Brain microvascular endothelial cell (primary cell): ENCODE data around the gene KLK11.

Experiments used
- DNase-seq: peaks from one replicate; pipeline ENCODE4 v3.0.0-alpha.2; 2020
- H3K27ac ChIP-seq: fragments of 250-450 bp; sonication (Bioruptor Pico); 2 replicates; pipeline ENCODE4 v1.5.1; 2020; ENCODE audit warnings: mild to moderate bottlenecking, moderate library complexity
- H3K27me3 ChIP-seq: fragments of 250-450 bp; sonication (Bioruptor Pico); replicated peaks from 2 replicates; pipeline ENCODE4 v1.5.1; 2020; ENCODE audit warnings: mild to moderate bottlenecking
- H3K36me3 ChIP-seq: fragments of 250-450 bp; sonication (Bioruptor Pico); replicated peaks from 2 replicates; pipeline ENCODE4 v1.5.1; 2020; ENCODE audit warnings: mild to moderate bottlenecking
- H3K4me3 ChIP-seq: 2 replicates; pipeline ENCODE4 v1.5.1; 2011; ENCODE audit warnings: low read depth, mild to moderate bottlenecking, control low read depth, low read length, moderate library complexity
- in situ Hi-C: cut with HindIII; loops from 2 replicates; pipeline ENCODE4 v1.10.0; 2017; ENCODE audit warnings: low sequenced_read_pairs, low pct_ligation_motif_present
- TF ChIP-seq, protein P1 (sequence below): IDR thresholded peaks from 2 replicates; pipeline ENCODE4 v1.5.1; 2011; ENCODE audit warnings: low read depth, mild to moderate bottlenecking, moderate library complexity, low read length, control low read depth, inconsistent platforms; ENCODE audit errors: missing control alignments

KLK11 gene

GRCh38 chr19:50982186-50982585 is 44.2 kb downstream of the KLK11 start:
- TF ChIP-seq, protein P1, sequence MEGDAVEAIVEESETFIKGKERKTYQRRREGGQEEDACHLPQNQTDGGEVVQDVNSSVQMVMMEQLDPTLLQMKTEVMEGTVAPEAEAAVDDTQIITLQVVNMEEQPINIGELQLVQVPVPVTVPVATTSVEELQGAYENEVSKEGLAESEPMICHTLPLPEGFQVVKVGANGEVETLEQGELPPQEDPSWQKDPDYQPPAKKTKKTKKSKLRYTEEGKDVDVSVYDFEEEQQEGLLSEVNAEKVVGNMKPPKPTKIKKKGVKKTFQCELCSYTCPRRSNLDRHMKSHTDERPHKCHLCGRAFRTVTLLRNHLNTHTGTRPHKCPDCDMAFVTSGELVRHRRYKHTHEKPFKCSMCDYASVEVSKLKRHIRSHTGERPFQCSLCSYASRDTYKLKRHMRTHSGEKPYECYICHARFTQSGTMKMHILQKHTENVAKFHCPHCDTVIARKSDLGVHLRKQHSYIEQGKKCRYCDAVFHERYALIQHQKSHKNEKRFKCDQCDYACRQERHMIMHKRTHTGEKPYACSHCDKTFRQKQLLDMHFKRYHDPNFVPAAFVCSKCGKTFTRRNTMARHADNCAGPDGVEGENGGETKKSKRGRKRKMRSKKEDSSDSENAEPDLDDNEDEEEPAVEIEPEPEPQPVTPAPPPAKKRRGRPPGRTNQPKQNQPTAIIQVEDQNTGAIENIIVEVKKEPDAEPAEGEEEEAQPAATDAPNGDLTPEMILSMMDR = no peak
- in situ Hi-C loops = no loop called here
- DNase-seq = no peak
- H3K4me3 ChIP-seq = no peak overlapping the region
- H3K36me3 ChIP-seq = no peaks in the 10 kb centered on the region
- H3K27ac ChIP-seq = no peak overlapping the region
- no peaks in the 10 kb centered on the region for H3K27me3 ChIP-seq

GRCh38 chr19:50981587-50982146 is 44.7 kb downstream of the KLK11 start:
- no peak for DNase-seq
- Histone ChIP-seq H3K4me3 (no peak overlapping the region), H3K27ac (no peak overlapping the region), H3K27me3 (no peaks in the 10 kb centered on the region), H3K36me3 (no peaks in the 10 kb centered on the region)
- in situ Hi-C loops = no loop called here
- TF ChIP-seq, protein P1 = no peak

- no peak overlapping the region for H3K27ac ChIP-seq
- no peaks in the 10 kb centered on the region for H3K36me3 ChIP-seq
- H3K4me3 ChIP-seq = no peak overlapping the region
- TF ChIP-seq, protein P1 = no peak
- H3K27me3 ChIP-seq = no peaks in the 10 kb centered on the region
- DNase-seq = no peak
- in situ Hi-C loops = no loop called here
These were observed 46.2 kb downstream of the KLK11 start for GRCh38 chr19:50980208-50980607.

DNA sequence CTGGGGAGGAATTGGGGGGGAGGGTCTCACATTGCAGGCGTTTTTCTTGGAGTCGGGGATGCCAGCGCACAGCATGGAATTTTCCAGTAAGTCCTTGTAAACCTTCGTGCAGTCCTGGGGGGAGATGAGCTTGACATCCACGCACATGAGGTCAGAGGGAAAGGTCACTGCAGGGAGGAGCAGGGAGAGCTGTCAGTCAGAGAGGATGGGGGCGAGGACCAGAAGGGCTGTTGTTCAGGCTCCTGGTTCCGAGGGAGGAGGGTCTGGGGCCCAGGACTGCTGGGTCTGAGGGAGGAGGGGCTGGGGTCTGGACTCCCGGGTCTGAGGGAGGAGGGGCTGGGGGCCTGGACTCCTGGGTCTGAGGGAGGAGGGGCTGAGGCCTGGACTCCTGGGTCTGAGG is 46.7 kb downstream of the KLK11 start:
- in situ Hi-C loops = no loop called here

DNA sequence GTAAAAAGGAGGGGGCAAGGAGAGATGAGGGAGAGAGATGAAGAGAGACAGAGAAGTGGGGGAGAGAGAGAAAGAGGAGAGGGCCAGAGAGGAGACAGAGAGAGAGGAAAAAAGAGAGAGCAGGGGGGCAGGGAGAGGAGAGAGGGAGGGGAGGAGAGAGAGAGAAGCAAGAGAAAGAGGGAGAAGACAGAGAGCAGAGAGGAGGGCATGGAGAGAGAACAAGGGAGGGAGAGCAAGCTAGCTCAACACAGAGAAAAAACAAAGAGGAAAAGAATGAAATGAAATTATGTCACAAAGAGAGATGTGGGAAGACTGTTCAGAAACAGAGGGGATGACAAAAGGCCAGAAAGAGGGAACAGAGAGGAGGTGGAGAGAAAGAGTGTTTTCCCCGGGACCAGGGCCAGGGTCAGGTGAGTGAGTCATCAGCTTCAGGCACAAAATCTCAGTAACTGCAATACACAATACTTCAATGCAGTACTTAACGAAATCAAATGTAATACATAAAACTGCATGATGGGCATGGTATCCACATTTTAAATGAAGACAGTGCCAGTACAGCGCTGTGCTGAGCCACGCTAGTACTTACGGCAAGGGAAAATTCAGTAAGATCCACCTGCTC is 47.5 kb downstream of the KLK11 start:
- no peak overlapping the region for H3K4me3 ChIP-seq
- DNase-seq = no peak
- in situ Hi-C loops = no loop called here
- no peaks in the 10 kb centered on the region for H3K36me3 ChIP-seq
- no peak overlapping the region for H3K27ac ChIP-seq
- H3K27me3 ChIP-seq = no peaks in the 10 kb centered on the region
- TF ChIP-seq, protein P1 = no peak

More for the DNA sequence above, 46.7 kb downstream of the KLK11 start:
- no peak for DNase-seq
- TF ChIP-seq, protein P1 = no peak
- Histone ChIP-seq H3K27me3 (no peaks in the 10 kb centered on the region), H3K4me3 (no peak overlapping the region), H3K36me3 (no peaks in the 10 kb centered on the region), H3K27ac (no peak overlapping the region)

DNA sequence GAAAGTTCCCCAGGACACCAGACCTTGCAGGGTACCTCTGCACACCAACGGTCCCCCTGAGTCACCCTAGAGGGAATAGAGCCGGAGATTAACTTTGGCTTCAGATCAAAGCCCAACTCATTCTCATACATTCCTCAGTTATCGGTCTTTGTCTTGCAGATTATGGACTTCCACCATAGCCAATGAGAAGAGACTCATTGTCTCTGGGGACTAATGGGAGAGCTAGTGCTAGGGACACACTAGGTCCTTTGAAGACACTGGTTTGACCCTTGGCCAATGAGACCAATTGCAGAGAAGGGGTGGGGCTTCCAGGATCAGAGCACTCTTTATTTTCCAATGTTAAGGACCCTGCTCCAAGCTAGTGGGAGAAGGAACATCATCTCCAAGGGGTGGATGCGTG is 48.8 kb downstream of the KLK11 start:
- DNase-seq = no peak
- H3K36me3 ChIP-seq = no peaks in the 10 kb centered on the region
- TF ChIP-seq, protein P1 = no peak
- no peak overlapping the region for H3K4me3 ChIP-seq
- no peaks in the 10 kb centered on the region for H3K27me3 ChIP-seq
- no peak overlapping the region for H3K27ac ChIP-seq
- in situ Hi-C loops = no loop called here
